Measurements from ENCODE around the gene MASP1.

DNA sequence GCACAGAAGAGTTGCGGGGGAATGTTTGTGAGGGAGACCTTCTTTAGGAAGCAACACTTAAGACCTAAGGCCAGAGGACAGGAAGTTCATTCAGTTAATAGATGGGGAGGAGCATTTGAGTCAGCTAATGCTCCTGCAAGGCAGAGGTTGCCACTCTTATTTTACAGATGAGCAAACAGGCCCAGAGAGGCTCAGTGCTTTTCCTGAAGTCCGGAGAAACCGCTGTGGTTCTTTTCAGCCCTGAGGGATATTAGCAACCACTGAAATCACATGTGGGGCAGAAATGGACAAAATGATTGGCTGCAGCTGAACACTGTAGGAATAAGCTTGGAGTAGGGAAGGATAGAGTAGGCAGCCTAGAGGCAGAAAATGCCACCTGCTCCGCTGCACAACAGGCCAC, 43.4 kb upstream of the MASP1 start:
- TF ChIP-seq, protein P1, sequence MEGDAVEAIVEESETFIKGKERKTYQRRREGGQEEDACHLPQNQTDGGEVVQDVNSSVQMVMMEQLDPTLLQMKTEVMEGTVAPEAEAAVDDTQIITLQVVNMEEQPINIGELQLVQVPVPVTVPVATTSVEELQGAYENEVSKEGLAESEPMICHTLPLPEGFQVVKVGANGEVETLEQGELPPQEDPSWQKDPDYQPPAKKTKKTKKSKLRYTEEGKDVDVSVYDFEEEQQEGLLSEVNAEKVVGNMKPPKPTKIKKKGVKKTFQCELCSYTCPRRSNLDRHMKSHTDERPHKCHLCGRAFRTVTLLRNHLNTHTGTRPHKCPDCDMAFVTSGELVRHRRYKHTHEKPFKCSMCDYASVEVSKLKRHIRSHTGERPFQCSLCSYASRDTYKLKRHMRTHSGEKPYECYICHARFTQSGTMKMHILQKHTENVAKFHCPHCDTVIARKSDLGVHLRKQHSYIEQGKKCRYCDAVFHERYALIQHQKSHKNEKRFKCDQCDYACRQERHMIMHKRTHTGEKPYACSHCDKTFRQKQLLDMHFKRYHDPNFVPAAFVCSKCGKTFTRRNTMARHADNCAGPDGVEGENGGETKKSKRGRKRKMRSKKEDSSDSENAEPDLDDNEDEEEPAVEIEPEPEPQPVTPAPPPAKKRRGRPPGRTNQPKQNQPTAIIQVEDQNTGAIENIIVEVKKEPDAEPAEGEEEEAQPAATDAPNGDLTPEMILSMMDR (conservative IDR thresholded peaks at IDR 0.05 in 1 of 2, IDR thresholded peaks at IDR 0.05 in 1 of 2; ENCODE audit: low read depth in 1 of 2, low read length in 2 of 2) = no peak
- no peak for TF ChIP-seq EZH2 (IDR thresholded peaks at IDR 0.05; ENCODE audit: low read length, missing control alignments)

All from fibroblast of lung (primary cell).